ENCODE results near the gene TRPM1. TPM values are rescaled to one million over a fixed set of nuclear protein-coding genes. Genes with fewer than 3 reads are reported as not detected.

The TRPM1 gene
- polyA plus RNA-seq, 3 donors, result 0.03 to 0.04 TPM; not detected in 1

DNA sequence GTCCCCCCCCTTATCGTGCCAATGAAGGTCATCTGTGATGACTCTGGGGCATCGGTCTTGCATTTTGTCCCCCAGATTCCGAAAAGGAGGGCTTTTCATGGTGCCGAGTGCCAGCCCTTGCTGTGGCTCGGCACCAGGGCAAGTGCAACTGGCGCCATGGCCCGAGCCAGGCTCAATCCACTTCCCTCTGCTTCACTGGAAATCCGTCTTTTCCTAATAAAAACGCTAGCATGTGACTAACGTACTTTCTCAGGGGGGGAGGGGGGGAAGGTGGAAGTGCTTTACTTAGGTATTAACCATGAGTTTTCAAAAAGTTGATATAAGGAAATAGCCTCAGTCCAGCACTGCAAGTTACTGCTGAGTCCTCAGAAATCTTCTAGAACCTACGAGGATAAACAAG lies 20.5 kb downstream of the TRPM1 start:
- DNase-seq, result no peak
- H3K9ac ChIP-seq (ENCODE audit: insufficient read depth, low read length, poor library complexity, severe bottlenecking), result peak overlapping the region; percentile 58
- H3K9me3 ChIP-seq (replicated peaks in 1 of 2; ENCODE audit: control insufficient read depth in 1 of 2, insufficient read depth in 1 of 2, low read length in 2 of 2), result no peaks in the 10 kb centered on the region
- H2AFZ ChIP-seq (ENCODE audit: insufficient read depth, low read depth, low read length, poor library complexity, severe bottlenecking), result peak overlapping the region; percentile 81
- 49% methylated on average over 5 of the region's 11 CpGs for WGBS (ENCODE audit: insufficient coverage)
- TF ChIP-seq, protein P1, sequence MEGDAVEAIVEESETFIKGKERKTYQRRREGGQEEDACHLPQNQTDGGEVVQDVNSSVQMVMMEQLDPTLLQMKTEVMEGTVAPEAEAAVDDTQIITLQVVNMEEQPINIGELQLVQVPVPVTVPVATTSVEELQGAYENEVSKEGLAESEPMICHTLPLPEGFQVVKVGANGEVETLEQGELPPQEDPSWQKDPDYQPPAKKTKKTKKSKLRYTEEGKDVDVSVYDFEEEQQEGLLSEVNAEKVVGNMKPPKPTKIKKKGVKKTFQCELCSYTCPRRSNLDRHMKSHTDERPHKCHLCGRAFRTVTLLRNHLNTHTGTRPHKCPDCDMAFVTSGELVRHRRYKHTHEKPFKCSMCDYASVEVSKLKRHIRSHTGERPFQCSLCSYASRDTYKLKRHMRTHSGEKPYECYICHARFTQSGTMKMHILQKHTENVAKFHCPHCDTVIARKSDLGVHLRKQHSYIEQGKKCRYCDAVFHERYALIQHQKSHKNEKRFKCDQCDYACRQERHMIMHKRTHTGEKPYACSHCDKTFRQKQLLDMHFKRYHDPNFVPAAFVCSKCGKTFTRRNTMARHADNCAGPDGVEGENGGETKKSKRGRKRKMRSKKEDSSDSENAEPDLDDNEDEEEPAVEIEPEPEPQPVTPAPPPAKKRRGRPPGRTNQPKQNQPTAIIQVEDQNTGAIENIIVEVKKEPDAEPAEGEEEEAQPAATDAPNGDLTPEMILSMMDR (IDR thresholded peaks at IDR 0.05), result no peak
- Mint-ChIP-seq H3K27ac (peak overlapping the region in 1 of 7 donors; percentile 14), H3K4me1 (peaks cover 19% of the 10 kb centered on the region), H3K4me3 (peak overlapping the region; percentile 87 to 88), H3K36me3 (no peaks in the 10 kb centered on the region), H3K27me3 (ENCODE audit: low read depth in 3 of 3) (peaks cover 3 to 10% (median 3%) of the 10 kb centered on the region in 3 donors), H3K9me3 (peaks cover 0 to under 1% (median 0%) of the 10 kb centered on the region in 7 donors)
- no peaks in the 10 kb centered on the region for H3K36me3 ChIP-seq (replicated peaks in 1 of 2; ENCODE audit: control insufficient read depth in 1 of 2, insufficient read depth in 2 of 2, low read length in 2 of 2)
- H4K20me1 ChIP-seq (ENCODE audit: insufficient read depth, low read length), result no peaks in the 10 kb centered on the region
- no peaks in the 10 kb centered on the region for H3K27me3 ChIP-seq (ENCODE audit: control insufficient read depth in 2 of 2, insufficient read depth in 2 of 2, low read length in 2 of 2)
- peaks cover 4 to 5% of the 10 kb centered on the region in 2 donors for H3K4me1 ChIP-seq (ENCODE audit: control insufficient read depth in 1 of 2, insufficient read depth in 2 of 2, low read length in 2 of 2)
- peak overlapping the region; percentile 58 to 78 (median 75) for H3K4me3 ChIP-seq (replicated peaks in 1 of 3; ENCODE audit: low read depth in 2 of 3, low read length in 3 of 3)
- no peak overlapping the region for H3K27ac ChIP-seq (ENCODE audit: low read depth in 1 of 2, low read length in 2 of 2)
- H3K4me2 ChIP-seq (replicated peaks; ENCODE audit: extremely low read depth, low read length, poor library complexity, severe bottlenecking), result peak overlapping the region; percentile 83
- intact Hi-C loops (cut with micrococcal nuclease), result no loop called here
- no peaks in the 10 kb centered on the region for H3K79me2 ChIP-seq (ENCODE audit: insufficient read depth, low read length)

DNA sequence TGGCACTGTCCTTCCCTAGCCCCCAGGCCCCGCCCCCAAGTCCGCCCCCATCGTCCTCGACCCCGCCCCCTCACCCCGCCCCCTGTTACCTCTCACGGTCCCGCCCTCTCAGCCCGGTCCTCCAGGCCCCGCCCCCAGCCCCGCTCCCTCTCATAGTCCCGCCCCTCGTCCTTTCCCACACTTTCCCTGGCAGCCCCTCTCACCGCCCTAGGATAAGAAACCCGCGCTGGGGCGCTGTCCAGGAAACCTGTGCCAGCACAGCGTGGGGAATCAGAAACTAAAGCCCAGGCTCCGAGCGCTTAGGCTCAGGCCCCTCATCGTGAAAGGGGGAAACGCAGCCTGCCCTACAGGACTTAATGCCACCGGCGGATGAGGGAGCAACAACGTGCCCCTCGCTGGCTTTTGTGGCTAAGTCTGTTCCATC lies 20.9 kb downstream of the TRPM1 start:
- Mint-ChIP-seq H3K36me3 (no peaks in the 10 kb centered on the region), H3K27ac (peak overlapping the region in 3 of 7 donors; percentile 14 to 37 (median 31)), H3K4me1 (peaks cover 19% of the 10 kb centered on the region), H3K9me3 (peaks cover 0 to 4% (median 0%) of the 10 kb centered on the region in 7 donors), H3K27me3 (ENCODE audit: low read depth in 3 of 3) (peaks cover 3 to 10% (median 3%) of the 10 kb centered on the region in 3 donors), H3K4me3 (peak overlapping the region; percentile 87 to 88)
- Histone ChIP-seq H3K9ac (ENCODE audit: insufficient read depth, low read length, poor library complexity, severe bottlenecking) (peak overlapping the region; percentile 58), H3K4me1 (ENCODE audit: control insufficient read depth in 1 of 2, insufficient read depth in 2 of 2, low read length in 2 of 2) (peaks cover 4 to 5% of the 10 kb centered on the region in 2 donors), H3K9me3 (replicated peaks in 1 of 2; ENCODE audit: control insufficient read depth in 1 of 2, insufficient read depth in 1 of 2, low read length in 2 of 2) (no peaks in the 10 kb centered on the region), H3K4me2 (replicated peaks; ENCODE audit: extremely low read depth, low read length, poor library complexity, severe bottlenecking) (peak overlapping the region; percentile 83), H3K36me3 (replicated peaks in 1 of 2; ENCODE audit: control insufficient read depth in 1 of 2, insufficient read depth in 2 of 2, low read length in 2 of 2) (no peaks in the 10 kb centered on the region), H3K27me3 (ENCODE audit: control insufficient read depth in 2 of 2, insufficient read depth in 2 of 2, low read length in 2 of 2) (no peaks in the 10 kb centered on the region), H3K27ac (ENCODE audit: low read depth in 1 of 2, low read length in 2 of 2) (no peak overlapping the region), H2AFZ (ENCODE audit: insufficient read depth, low read depth, low read length, poor library complexity, severe bottlenecking) (peak overlapping the region; percentile 81), H3K4me3 (replicated peaks in 1 of 3; ENCODE audit: low read depth in 2 of 3, low read length in 3 of 3) (peak overlapping the region; percentile 58 to 78 (median 75)), H3K79me2 (ENCODE audit: insufficient read depth, low read length) (no peaks in the 10 kb centered on the region), H4K20me1 (ENCODE audit: insufficient read depth, low read length) (no peaks in the 10 kb centered on the region)
- peak; percentile 13 to 40 (median 26) for DNase-seq
- intact Hi-C loops (cut with micrococcal nuclease), result no loop called here
- 18% methylated on average over 17 of the region's 26 CpGs for WGBS (ENCODE audit: insufficient coverage)
- TF ChIP-seq, protein P1 (IDR thresholded peaks at IDR 0.05), result no peak
